Gastroesophageal sphincter (tissue), 3 donors: Measurements from ENCODE around the gene ZNF436.

Experiments
- CTCF ChIP-seq, 4 experiments: fragments of 200-600 bp in 2 of 4; fragments of 450-650 bp in 2 of 4; sonication (generic) in 1 of 4; IDR thresholded peaks; one replicate each; pipeline ENCODE4 v1.5.1; 2017 to 2019; ENCODE audit warnings: antibody characterized with exemption in 4 of 4, mild to moderate bottlenecking in 2 of 4, moderate library complexity in 2 of 4
- POLR2A ChIP-seq, 2 donors: fragments of 450-650 bp; IDR thresholded peaks; one replicate each; pipeline ENCODE4 v1.6.1; 2017; ENCODE audit warnings: antibody characterized with exemption in 2 of 2, mild to moderate bottlenecking in 2 of 2, moderate library complexity in 1 of 2
- POLR2AphosphoS5 ChIP-seq: sonication (generic); formaldehyde crosslinking; IDR thresholded peaks from one replicate; pipeline ENCODE4 v1.6.1; 2017; ENCODE audit warnings: antibody characterized with exemption

- TF ChIP-seq POLR2AphosphoS5 = no peak
- no peak for TF ChIP-seq CTCF (IDR thresholded peaks at IDR 0.05)
- TF ChIP-seq POLR2A (IDR thresholded peaks at IDR 0.05) = no peak
Observed at GRCh38 chr1:23402286-23403037, 32.8 kb upstream of the ZNF436 start.
